ENCODE data around the gene ZC2HC1B.

ZC2HC1B gene, protein sequence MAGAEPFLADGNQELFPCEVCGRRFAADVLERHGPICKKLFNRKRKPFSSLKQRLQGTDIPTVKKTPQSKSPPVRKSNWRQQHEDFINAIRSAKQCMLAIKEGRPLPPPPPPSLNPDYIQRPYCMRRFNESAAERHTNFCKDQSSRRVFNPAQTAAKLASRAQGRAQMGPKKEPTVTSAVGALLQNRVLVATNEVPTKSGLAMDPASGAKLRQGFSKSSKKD

DNA sequence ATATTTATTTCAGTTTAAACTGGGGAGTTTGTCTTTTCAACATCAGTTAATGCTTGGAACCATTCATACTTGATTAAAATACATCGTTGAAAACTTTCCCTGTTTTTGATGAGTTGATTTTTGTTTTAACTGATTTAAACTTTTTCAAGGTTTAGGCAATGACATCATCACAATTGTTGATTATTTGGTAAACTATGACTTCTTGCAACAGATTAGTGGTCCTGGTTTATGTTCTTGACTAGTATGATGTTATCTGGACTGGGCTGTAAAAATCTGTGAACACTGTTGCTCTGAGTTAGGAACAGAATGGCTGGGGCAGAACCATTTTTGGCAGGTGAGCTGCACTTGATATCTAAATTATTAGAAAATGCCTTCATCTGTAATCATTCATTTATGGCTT, at the start of gene ZC2HC1B:
ZC2HC1B (plus strand) TSS at position 241 of the 400 bp plus-strand sequence; CDS start at position 307, 66 bp downstream.
- DNase-seq (ENCODE audit: low spot score): no peak
- Histone ChIP-seq H3K27ac (no peak within 1 kb of the TSS), H3K4me3 (no peak within 1 kb of the TSS)
- TF ChIP-seq CTCF (IDR thresholded peaks at IDR 0.05): no peak

DNA sequence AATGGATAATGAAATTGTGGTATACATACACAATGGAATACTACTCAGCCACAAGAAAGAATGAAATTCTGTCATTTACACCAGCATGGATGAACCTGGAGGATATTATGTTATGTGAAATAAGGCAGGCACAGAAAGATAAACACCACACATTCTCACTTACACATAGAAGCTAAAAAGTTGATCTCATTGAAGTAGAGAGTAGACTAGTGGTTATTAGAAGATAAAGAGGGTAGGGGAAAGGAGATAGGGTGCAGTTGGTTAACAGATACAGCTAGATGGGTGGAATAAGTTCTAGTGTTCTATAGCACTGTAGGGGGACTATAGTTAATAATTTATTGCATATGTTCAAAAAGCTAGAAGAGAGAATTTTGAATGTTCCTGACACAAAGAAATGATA, 46.7 kb upstream of the ZC2HC1B start:
- Histone ChIP-seq H3K27ac (no peak overlapping the region), H3K4me3 (no peak overlapping the region)
- TF ChIP-seq CTCF (IDR thresholded peaks at IDR 0.05): no peak
- DNase-seq (ENCODE audit: low spot score): no peak

DNA sequence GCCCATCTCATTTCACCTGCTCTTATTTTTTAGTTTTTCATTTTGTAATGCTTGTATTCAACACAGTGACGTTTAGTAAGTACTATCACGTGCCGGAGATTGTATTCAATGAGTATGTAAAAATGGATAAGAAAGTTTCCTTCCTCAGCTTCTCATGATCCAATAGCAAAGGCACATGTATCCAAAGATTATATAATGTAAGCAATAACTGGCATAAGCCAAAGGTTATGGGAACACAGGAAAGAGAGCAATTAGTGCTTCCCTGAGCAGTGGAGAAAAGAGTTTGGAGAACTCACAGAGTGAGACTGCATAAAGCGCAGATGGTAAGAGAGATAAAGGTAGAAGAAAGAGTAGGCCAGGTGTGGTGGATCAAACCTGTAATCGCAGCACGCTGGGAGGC, 42.9 kb upstream of the ZC2HC1B start:
- DNase-seq (ENCODE audit: low spot score): no peak
- Histone ChIP-seq H3K4me3 (no peak overlapping the region), H3K27ac (no peak overlapping the region)
- no peak for TF ChIP-seq CTCF (IDR thresholded peaks at IDR 0.05)

- TF ChIP-seq CTCF (IDR thresholded peaks at IDR 0.05): no peak
- no peak for DNase-seq (ENCODE audit: low spot score)
- H3K4me3 ChIP-seq: no peak overlapping the region
- peak overlapping the region in 1 of 2 donors; percentile 33 for H3K27ac ChIP-seq
Measured at GRCh38 chr6:143822584-143823024, 41.7 kb upstream of the ZC2HC1B start.

DNA sequence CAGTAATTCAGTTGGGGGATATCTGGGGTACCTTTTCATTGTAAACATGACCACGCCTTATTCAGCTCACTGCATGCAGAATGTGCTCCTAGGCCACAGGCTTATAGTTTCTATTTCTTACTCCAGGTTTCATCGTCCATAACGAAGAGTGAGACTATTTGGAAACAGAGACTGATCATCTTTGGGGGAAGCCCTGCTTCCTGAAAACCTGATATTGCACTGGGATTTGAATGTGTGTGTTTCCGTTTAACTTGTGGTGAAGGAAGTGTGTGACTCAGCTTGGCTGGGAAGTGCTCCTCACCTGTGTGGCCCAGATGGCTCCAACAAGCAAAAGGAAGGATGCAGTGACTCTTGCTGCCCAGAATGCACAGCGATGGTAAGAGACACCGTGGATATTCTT, 40.7 kb upstream of the ZC2HC1B start:
- DNase-seq (ENCODE audit: low spot score): no peak
- no peak overlapping the region for H3K4me3 ChIP-seq
- H3K27ac ChIP-seq: peak overlapping the region in 1 of 2 donors; percentile 40
- no peak for TF ChIP-seq CTCF (IDR thresholded peaks at IDR 0.05)

GRCh38 chr6:143828572-143828971, 35.7 kb upstream of the ZC2HC1B start:
- DNase-seq (ENCODE audit: low spot score): no peak
- TF ChIP-seq CTCF (IDR thresholded peaks at IDR 0.05): no peak
- Histone ChIP-seq H3K27ac (no peak overlapping the region), H3K4me3 (no peak overlapping the region)

GRCh38 chr6:143836150-143836549, 28.1 kb upstream of the ZC2HC1B start:
- Histone ChIP-seq H3K27ac (no peak overlapping the region), H3K4me3 (no peak overlapping the region)
- DNase-seq (ENCODE audit: low spot score): no peak
- TF ChIP-seq CTCF (IDR thresholded peaks at IDR 0.05): no peak
